Ovary (tissue), 3 donors: Measurements from ENCODE around the gene CREB3L4.

Experiments used
- CTCF ChIP-seq, 3 donors: fragments of 450-650 bp in 2 of 3; fragments of 200-600 bp in 1 of 3; IDR thresholded peaks; one replicate each; pipeline versions ENCODE4 v1.5.1 to v1.8.0; 2016 to 2022; ENCODE audit warnings: antibody characterized with exemption in 3 of 3, mild to moderate bottlenecking in 1 of 3
- EP300 ChIP-seq: sonication (generic); formaldehyde crosslinking; IDR thresholded peaks from one replicate; pipeline ENCODE4 v1.6.1; 2017; ENCODE audit warnings: antibody characterized with exemption
- POLR2A ChIP-seq: fragments of 450-650 bp; IDR thresholded peaks from one replicate; pipeline ENCODE4 v1.6.1; 2017; ENCODE audit warnings: antibody characterized with exemption, mild to moderate bottlenecking, moderate library complexity
- donor health status: DM: no; HTN: no; CAD: no.

GRCh38 chr1:153968000-153968363 lies 280 bp downstream of the CREB3L4 start:
- TF ChIP-seq POLR2A: no peak
- TF ChIP-seq CTCF (IDR thresholded peaks at IDR 0.05): no peak
- no peak for TF ChIP-seq EP300
